SU-DHL-6 (cell line): Measurements from ENCODE around the gene MSH4.

Experiments used
- EZH2phosphoT487 ChIP-seq: fragments of 200-600 bp; sonication (generic), shearing (Covaris generic); conservative IDR thresholded peaks from 2 replicates; pipeline ENCODE4 v1.6.1; 2018; ENCODE audit warnings: mild to moderate bottlenecking, antibody characterized with exemption, low read length, moderate library complexity, mixed read lengths
- TF ChIP-seq, protein P1 (sequence below): fragments of 200-600 bp; sonication (generic); IDR thresholded peaks from one replicate; pipeline ENCODE4 v1.5.1; 2017; ENCODE audit warnings: antibody characterized with exemption, mild to moderate bottlenecking, low read length, moderate library complexity; ENCODE audit not compliant: insufficient read depth, poor library complexity, severe bottlenecking

DNA sequence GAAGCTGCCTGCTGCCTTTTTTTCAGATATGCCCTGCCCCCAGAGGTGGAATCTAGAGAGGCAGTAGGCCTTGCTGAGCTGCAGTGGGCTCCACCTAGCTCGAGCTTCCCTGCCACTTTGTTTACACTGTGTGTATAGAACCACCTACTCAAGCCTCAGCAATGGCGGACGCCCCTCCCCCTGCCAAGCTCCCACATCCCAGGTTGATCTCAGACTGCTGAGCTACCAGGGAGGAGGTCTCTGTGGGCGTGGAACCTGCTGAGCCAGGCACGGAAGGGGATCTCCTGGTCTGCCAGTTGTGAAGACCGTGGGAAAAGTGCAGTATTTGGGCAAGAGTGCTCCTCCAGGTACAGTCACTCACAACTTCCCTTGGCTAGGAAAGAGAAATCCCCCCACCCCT, 65.1 kb downstream of the MSH4 start:
- TF ChIP-seq, protein P1, sequence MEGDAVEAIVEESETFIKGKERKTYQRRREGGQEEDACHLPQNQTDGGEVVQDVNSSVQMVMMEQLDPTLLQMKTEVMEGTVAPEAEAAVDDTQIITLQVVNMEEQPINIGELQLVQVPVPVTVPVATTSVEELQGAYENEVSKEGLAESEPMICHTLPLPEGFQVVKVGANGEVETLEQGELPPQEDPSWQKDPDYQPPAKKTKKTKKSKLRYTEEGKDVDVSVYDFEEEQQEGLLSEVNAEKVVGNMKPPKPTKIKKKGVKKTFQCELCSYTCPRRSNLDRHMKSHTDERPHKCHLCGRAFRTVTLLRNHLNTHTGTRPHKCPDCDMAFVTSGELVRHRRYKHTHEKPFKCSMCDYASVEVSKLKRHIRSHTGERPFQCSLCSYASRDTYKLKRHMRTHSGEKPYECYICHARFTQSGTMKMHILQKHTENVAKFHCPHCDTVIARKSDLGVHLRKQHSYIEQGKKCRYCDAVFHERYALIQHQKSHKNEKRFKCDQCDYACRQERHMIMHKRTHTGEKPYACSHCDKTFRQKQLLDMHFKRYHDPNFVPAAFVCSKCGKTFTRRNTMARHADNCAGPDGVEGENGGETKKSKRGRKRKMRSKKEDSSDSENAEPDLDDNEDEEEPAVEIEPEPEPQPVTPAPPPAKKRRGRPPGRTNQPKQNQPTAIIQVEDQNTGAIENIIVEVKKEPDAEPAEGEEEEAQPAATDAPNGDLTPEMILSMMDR, result no peak
- TF ChIP-seq EZH2phosphoT487, result no peak
